ENCODE results near the gene RARA. TPM values are rescaled to one million over a fixed set of nuclear protein-coding genes. Genes with fewer than 3 reads are reported as not detected.
A peak's percentile ranks its signal among the peaks of the same experiment; 100 is the strongest.
"Not testable (repeated sequence)": the region's sequence is repeated elsewhere in the genome, so short reads cannot be mapped to it uniquely, and the experiment has no call there.

Gene RARA
- total RNA-seq, 2 experiments from 2014 or later: 65.2 to 65.5 TPM

DNA sequence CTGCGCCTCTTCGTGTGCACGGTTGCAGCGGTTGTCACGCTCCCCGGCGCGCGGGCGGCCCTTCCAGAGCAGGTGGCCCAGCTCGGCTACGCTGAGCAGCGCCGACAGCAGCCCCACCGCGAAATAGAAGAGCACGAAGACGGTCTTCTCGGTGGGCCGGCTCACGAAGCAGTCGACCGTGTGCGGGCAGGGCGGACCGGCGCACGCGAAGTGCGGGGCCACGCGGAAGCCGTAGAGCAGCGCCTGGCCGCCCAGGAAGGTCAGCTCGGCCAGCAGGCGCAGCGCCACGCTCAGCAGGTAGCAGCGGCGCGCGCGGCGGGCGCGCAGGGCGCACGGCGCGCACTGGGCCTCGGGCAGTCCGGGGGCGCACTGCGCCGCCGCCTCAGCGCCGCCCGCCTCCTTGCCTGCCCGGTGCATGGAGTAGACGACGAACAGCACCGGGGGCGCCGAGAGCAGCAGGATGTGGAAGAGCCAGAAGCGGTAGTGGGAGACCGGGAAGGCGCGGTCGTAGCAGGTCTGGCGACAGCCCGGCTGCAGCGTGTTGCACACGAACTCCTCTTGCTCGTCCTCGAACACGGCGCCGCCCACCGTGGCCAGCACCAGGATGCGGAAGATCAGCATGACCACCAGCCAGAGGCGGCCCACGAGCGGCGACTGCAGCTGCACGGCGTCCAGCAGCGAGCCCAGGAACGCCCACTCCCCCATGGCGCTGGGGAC is 54.3 kb downstream of the RARA start:
- Mint-ChIP-seq H3K27ac (no peak overlapping the region), H3K9me3 (no peaks in the 10 kb centered on the region), H3K27me3 (peaks cover 21% of the 10 kb centered on the region), H3K4me3 (peak overlapping the region; percentile 71), H3K36me3 (ENCODE audit: low read depth) (no peaks in the 10 kb centered on the region), H3K4me1 (peaks cover 19% of the 10 kb centered on the region)
- CTCF ChIA-PET: interaction anchor here (0.7 to 3.9 kb wide), 28 partner anchors 9 to 250 kb away, joined by 3 to 44 read pairs (median 5); partner anchors contain the start of gene TOP2A
- DNase-seq: peak; percentile 42
- POLR2A ChIA-PET: interaction anchor here (0.7 to 4.3 kb wide), 16 partner anchors 17 to 234 kb away, joined by 3 to 22 read pairs (median 3); partner anchors contain the start of genes CDC6 and TOP2A

DNA sequence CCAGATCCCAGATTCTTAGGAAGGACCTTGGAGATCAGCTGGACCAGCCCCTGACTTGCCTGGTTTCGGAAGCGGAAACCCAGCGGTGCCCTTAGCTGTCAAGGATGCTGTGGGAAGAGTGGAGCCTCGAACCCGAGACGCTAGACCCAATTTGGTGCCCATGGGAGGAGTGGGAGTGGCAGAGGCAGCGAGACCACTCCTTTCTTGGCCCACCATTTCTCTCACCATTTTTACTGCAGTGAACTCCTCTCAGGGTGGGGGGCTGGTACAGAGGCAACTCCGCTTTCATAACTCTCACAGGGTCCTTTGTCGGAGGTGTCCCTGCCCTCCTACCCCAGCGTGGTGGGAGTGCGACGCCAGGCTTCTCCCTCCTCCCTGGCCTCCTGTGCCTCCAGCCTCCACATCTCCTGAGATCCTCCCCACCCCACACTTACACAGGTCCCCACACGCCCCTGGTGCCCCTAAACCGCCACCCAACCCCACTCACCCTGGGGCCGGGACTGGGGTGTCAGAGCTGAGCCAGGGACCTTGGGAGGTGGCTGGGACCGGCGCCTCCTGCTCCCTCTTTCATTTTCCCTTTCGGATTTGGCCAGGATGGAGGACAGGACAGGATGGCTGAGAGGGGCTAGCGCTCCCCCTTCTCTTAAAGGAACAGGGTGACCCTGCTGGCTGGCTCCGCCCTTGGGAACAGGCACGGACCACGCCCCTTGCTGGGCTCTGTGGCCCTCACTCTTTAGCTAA is 55.3 kb downstream of the RARA start, which contains the start of gene GJD3:
Gene GJD3 (minus strand): TSS at position 617 of the 741 bp plus-strand sequence. CDS start 922 bp downstream, outside the sequence.
- ChIA-PET POLR2A (interaction anchor here (1.1 to 4.3 kb wide), 4 partner anchors 12 to 196 kb away, joined by 3 to 22 read pairs (median 8); no protein-coding TSS in a partner anchor), CTCF (interaction anchor here (0.7 to 1.5 kb wide), 4 partner anchors 169 to 198 kb away, joined by 3 to 11 read pairs (median 5); no protein-coding TSS in a partner anchor)
- Mint-ChIP-seq H3K4me3 (peak within 1 kb of the TSS; percentile 71), H3K9me3 (no peaks in the 10 kb centered on the region), H3K27ac (no peak within 1 kb of the TSS), H3K4me1 (peaks cover 14% of the 10 kb centered on the region), H3K36me3 (ENCODE audit: low read depth) (no peaks in the 10 kb centered on the region), H3K27me3 (peaks cover 21% of the 10 kb centered on the region)
- DNase-seq: no peak

GRCh38 chr17:40364906-40365305 is 55.9 kb downstream of the RARA start:
- Mint-ChIP-seq H3K27ac (no peak overlapping the region), H3K9me3 (no peaks in the 10 kb centered on the region), H3K4me1 (peaks cover 14% of the 10 kb centered on the region), H3K36me3 (ENCODE audit: low read depth) (no peaks in the 10 kb centered on the region), H3K4me3 (no peak overlapping the region), H3K27me3 (peaks cover 19% of the 10 kb centered on the region)
- POLR2A ChIA-PET: interaction anchor here (0.9 to 4.3 kb wide), 4 partner anchors 12 to 196 kb away, joined by 3 to 22 read pairs (median 4); no protein-coding TSS in a partner anchor
- DNase-seq: no peak
- CTCF ChIA-PET: interaction anchor here (0.7 to 1.5 kb wide), 5 partner anchors 167 to 355 kb away, joined by 3 to 11 read pairs (median 6); no protein-coding TSS in a partner anchor

DNA sequence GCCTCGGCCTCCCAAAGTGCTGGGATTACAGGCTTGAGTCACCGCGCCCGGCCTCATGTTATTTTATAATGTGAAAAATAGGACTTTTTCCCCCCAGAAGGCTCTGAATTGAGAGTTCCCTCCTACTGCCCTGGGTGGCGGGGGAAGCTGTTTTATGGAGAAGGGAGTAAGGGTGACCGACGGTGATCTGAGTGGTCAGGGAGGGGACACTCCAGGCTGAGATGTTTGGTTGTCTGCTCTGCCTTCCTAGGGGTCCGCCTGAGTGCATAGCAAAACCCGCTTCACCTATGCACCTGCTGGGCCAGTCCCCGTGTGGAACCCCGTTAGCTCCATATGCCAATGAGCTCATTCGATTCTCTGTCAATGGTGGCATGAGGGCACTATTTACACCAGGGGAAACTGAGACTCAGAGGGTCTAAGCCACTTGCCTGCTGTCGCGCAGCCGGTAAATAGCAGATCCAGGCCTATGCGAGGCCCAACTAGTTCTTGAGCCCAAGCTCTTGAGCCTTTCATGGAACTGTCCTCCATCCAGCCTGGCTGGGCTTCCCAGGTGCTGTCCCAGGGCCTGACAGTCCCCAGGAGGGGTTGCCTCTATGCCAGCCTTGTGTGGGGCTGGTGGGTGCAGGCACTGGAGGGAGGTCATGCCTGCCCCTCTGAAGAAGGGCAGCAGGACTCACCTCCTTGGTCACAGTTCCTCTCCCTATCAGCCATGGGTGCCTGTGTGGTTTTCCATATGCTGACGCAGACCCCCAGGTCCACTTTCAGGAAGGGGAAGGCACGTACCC is 57.3 kb downstream of the RARA start:
- H3K36me3 Mint-ChIP-seq (ENCODE audit: low read depth): no peaks in the 10 kb centered on the region
- peaks cover 12% of the 10 kb centered on the region for H3K4me1 Mint-ChIP-seq
- CTCF ChIA-PET: interaction anchor here (0.6 to 1.5 kb wide), 6 partner anchors 12 to 521 kb away, joined by 3 to 7 read pairs (median 4); no protein-coding TSS in a partner anchor
- peaks cover 8% of the 10 kb centered on the region for H3K27me3 Mint-ChIP-seq
- no peak for DNase-seq
- no peak overlapping the region for H3K27ac Mint-ChIP-seq
- no peak overlapping the region for H3K4me3 Mint-ChIP-seq
- POLR2A ChIA-PET: interaction anchor here (1.5 to 4.3 kb wide), 3 partner anchors 10 to 175 kb away, joined by 4 to 22 read pairs (median 4); no protein-coding TSS in a partner anchor
- no peaks in the 10 kb centered on the region for H3K9me3 Mint-ChIP-seq

DNA sequence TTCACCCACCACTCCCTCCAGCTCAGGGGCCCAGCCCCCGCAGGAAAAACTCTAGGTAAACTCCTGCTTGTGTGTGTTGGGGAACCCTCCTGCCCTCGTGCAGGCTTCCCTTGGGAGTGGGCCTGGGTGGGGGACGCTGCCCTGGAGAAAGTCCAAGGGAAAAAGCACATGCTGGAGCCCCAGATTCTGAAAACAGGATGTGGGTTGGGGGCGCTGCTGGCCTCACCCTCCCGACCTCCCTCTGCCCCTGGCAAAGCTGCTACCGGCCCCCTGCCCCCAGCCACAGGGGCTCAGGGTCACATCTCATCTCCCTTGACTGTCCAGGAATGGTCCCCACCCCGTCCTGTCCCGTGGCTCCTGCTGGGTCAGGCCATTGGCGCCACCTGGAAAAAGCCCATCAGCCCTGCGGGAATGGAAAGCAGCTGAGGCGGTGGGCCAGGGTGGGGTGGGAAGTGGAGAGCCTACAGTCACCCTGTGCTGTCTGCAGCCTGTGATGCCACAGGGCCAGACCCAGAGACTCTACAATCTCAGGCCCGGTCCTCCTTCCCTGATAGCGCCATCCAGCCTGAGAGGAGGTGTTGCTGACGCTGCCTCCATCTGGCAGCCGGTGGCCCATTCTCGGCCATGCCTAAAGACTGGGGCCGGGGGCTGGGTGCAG is 58.0 kb downstream of the RARA start:
- Mint-ChIP-seq H3K27me3 (peaks cover 5% of the 10 kb centered on the region), H3K36me3 (ENCODE audit: low read depth) (no peaks in the 10 kb centered on the region), H3K4me1 (peaks cover 13% of the 10 kb centered on the region), H3K27ac (no peak overlapping the region), H3K4me3 (no peak overlapping the region), H3K9me3 (no peaks in the 10 kb centered on the region)
- ChIA-PET POLR2A (interaction anchor here (1.5 kb wide), 1 partner anchor 174 kb away, joined by 4 read pairs; no protein-coding TSS in a partner anchor), CTCF (interaction anchor here (0.6 to 1.0 kb wide), 3 partner anchors 12 to 110 kb away, joined by 3 to 4 read pairs (median 3); no protein-coding TSS in a partner anchor)
- no peak for DNase-seq

DNA sequence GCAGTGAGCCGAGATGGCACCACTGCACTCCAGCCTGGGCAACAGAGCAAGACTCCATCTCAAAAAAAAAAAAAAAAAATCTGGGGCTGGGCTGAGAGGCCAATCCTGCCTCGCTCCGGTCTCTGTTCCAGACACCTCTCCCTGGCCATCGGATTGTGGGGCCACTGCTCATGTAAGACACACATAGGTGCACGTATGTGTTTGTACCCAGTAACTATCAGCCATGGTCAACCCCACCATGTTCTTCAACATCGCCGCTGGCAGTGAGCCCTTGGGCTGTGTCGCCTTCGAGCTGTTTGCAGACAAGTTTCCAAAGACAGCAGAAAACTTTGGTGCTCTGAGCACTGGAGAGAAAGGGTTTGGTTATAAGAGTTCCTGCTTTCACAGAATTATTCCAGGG is 58.7 kb downstream of the RARA start:
- POLR2A ChIA-PET: interaction anchor here (1.5 kb wide), 1 partner anchor 174 kb away, joined by 4 read pairs; no protein-coding TSS in a partner anchor
- H3K9me3 Mint-ChIP-seq; DNase-seq; H3K27me3 Mint-ChIP-seq; H3K36me3 Mint-ChIP-seq (ENCODE audit: low read depth); H3K27ac Mint-ChIP-seq; H3K4me3 Mint-ChIP-seq; CTCF ChIA-PET: not testable (repeated sequence)
- H3K4me1 Mint-ChIP-seq: peaks cover 17% of the 10 kb centered on the region

DNA sequence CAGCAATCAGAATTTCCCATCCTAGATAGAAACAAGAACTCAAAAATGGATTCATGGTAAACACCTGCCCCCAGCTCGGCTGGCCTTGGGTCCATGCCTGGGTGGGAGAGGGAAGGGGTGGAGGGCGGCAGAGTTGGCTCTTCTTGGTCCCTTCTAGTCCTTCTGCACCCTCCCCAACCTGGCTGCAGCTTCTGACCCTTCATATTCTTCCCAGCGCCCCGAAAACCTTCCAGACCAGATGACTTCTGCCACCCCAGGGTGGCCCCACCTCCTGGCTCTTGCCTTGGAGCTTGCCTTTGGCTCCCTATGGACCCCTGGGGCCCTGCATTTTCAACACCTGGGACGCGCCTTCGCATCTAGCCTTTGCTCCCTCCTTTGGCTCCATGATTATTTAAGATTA is 60.9 kb downstream of the RARA start:
- Mint-ChIP-seq H3K27me3 (peaks cover 3% of the 10 kb centered on the region), H3K4me3 (no peak overlapping the region), H3K36me3 (ENCODE audit: low read depth) (no peaks in the 10 kb centered on the region), H3K27ac (no peak overlapping the region), H3K9me3 (no peaks in the 10 kb centered on the region), H3K4me1 (peaks cover 15% of the 10 kb centered on the region)
- CTCF ChIA-PET: interaction anchor here (1.6 kb wide), 1 partner anchor 190 kb away, joined by 4 read pairs; no protein-coding TSS in a partner anchor
- POLR2A ChIA-PET: no interaction called here
- DNase-seq: no peak

GRCh38 chr17:40371261-40371929 is 62.4 kb downstream of the RARA start:
- ChIA-PET CTCF (no interaction called here), POLR2A (interaction anchor here (0.9 kb wide), 1 partner anchor 13 kb away, joined by 3 read pairs; no protein-coding TSS in a partner anchor)
- Mint-ChIP-seq H3K36me3 (ENCODE audit: low read depth) (no peaks in the 10 kb centered on the region), H3K4me1 (peaks cover 15% of the 10 kb centered on the region), H3K9me3 (no peaks in the 10 kb centered on the region), H3K4me3 (no peak overlapping the region), H3K27me3 (peaks cover 3% of the 10 kb centered on the region), H3K27ac (no peak overlapping the region)
- peak; percentile 45 for DNase-seq

DNA sequence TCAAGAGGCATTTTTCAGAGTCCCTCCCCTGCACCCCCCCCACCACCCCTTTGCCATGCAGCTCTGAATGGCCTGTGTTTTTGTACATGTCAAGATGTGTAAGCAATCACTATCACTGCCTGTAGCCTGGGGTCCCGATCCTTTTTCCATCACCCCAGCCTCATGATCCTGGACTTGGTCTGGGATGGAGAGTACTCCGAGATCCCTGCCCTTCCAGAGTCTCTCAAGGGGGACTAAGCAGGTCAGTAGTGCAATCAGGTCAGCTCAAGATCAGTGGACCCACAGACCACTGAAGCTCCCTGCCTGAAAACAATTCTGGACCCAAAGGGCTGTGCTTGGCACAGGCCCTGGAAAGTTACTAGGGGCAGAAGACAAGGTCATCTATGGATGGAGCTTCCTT is 63.1 kb downstream of the RARA start:
- ChIA-PET POLR2A (interaction anchor here (0.9 kb wide), 1 partner anchor 12 kb away, joined by 3 read pairs; no protein-coding TSS in a partner anchor), CTCF (no interaction called here)
- peaks cover 8% of the 10 kb centered on the region for H3K27me3 Mint-ChIP-seq
- DNase-seq: no peak
- no peak overlapping the region for H3K4me3 Mint-ChIP-seq
- H3K4me1 Mint-ChIP-seq: peaks cover 18% of the 10 kb centered on the region
- H3K27ac Mint-ChIP-seq: no peak overlapping the region
- no peaks in the 10 kb centered on the region for H3K9me3 Mint-ChIP-seq
- no peaks in the 10 kb centered on the region for H3K36me3 Mint-ChIP-seq (ENCODE audit: low read depth)

- H3K27me3 Mint-ChIP-seq; H3K36me3 Mint-ChIP-seq (ENCODE audit: low read depth); POLR2A ChIA-PET; H3K27ac Mint-ChIP-seq; CTCF ChIA-PET; H3K4me3 Mint-ChIP-seq; DNase-seq; H3K9me3 Mint-ChIP-seq: not testable (repeated sequence)
- peaks cover 18% of the 10 kb centered on the region for H3K4me1 Mint-ChIP-seq
Measured at GRCh38 chr17:40372644-40373043, 63.7 kb downstream of the RARA start.

DNA sequence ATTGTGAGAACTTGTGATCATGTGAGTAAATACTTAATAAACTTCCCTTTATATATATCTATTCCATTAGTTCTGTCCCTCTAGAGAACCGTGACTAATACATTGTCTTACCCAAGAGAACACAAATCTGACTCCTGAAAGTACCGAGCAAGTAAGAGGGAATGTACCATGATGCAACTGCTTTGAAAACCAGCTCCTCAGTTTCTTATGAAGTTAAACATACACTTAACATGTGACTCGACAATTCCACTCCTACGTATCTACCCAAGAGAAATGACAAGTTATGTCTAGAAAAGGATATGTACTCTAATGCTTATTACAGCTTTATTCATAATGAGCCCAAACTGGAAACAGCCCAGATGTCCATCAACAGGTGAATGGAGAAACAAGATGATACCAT is 64.3 kb downstream of the RARA start:
- H3K27me3 Mint-ChIP-seq: peaks cover 8% of the 10 kb centered on the region
- no peaks in the 10 kb centered on the region for H3K9me3 Mint-ChIP-seq
- H3K27ac Mint-ChIP-seq: no peak overlapping the region
- H3K4me1 Mint-ChIP-seq: peaks cover 18% of the 10 kb centered on the region
- DNase-seq: no peak
- CTCF ChIA-PET: no interaction called here
- H3K36me3 Mint-ChIP-seq (ENCODE audit: low read depth): no peaks in the 10 kb centered on the region
- POLR2A ChIA-PET: no interaction called here
- H3K4me3 Mint-ChIP-seq: no peak overlapping the region

Measured in activated CD4-positive, alpha-beta memory T cell treated with anti-CD3 and anti-CD28 coated beads, Interleukin-2, amount 10 ng/mL, durations not matched to agents 7 days and 5 days (primary cell).